Measurements from ENCODE around the gene SERP1. TPM values are rescaled to one million over a fixed set of nuclear protein-coding genes. Genes with fewer than 3 reads are reported as not detected.

SERP1 gene
- polyA plus RNA-seq: 100 to 1,000 TPM; 142 to 187 (median 165) TPM

DNA sequence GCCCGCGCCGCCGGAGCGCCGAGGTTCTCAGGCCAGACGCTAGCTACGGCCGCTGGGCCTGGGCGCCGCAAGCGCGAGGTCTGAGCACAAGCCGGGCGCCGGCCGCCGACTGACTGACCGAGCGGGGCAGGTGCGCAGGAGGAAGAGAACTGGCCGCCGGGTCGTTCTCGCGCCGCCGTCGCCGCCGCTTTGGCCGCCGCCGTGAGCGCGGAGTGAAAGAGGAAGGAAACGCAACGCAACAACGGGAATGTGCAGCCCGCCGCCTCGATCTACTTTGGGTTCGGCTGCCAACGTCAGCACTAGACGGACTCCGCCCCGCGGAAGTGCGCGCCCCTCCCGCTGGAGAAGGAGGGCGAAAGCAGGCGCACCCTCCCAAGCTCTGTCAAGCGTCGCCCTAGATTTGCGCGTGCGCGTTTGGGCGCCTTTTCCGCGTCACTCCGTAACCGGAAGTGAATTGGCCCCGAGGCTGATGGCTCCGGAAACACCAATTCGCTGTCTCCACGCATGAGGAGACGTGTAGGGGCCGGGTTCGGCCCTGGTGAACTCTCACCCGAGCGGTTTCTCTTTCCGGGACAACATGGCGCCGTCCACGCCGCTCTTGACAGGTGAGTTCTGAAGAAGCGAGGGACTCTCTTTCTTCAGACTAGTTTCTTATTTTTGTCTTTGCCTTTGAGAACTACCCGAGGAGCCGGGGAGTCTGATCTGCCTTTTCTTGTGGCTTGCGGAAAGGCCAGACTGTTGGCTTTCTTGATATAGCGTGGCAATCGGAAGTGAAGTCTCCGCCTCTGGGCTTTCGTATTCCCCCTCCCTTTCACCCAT lies at the start of gene SERP1, which contains the start of gene EIF2A:
Gene SERP1 (minus strand): TSS at position 271 of the 819 bp plus-strand sequence. CDS start 361 bp downstream, outside the sequence.
Gene EIF2A (plus strand): TSS at position 562 of the 819 bp plus-strand sequence. CDS start 16 bp downstream, at position 578.
- Mint-ChIP-seq H3K36me3 (peaks cover 3 to 4% (median 4%) of the 10 kb centered on the region in 3 donors), H3K27me3 (ENCODE audit: low read depth in 3 of 3) (peaks cover 4 to 16% (median 11%) of the 10 kb centered on the region in 3 donors), H3K4me3 (peak within 1 kb of the TSS; percentile 92 to 98 (median 97))

DNA sequence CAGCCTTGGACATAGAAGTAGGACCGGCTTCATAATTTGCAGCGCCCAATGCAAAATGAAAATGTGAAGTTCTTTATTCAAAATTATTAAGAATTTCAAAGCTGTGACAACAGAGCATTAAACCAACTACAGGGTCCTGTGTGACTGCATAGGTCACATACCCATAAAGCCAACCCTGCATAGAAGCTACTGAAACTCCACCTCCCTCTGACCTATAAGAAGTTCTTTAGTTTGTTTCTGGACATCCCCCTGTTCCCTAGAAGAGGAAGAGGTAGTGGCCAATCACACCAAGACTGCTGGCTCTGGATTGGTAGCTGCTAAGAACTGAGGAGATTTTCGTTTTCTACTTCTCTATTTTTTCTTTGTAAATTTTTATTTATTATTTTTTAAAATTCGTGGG lies 47.9 kb upstream of the SERP1 start:
- Mint-ChIP-seq H3K36me3 (no peaks in the 10 kb centered on the region), H3K27ac (no peak overlapping the region), H3K9me3 (no peaks in the 10 kb centered on the region), H3K4me1 (peaks cover 0 to 4% of the 10 kb centered on the region in 2 donors), H3K27me3 (ENCODE audit: low read depth in 3 of 3) (no peaks in the 10 kb centered on the region), H3K4me3 (no peak overlapping the region)
- no peak for DNase-seq

More for the DNA sequence above, at the start of gene SERP1, which contains the start of gene EIF2A:
- peaks cover 46 to 84% of the 10 kb centered on the region in 2 donors for H3K4me1 Mint-ChIP-seq
- H3K27ac Mint-ChIP-seq: peak within 1 kb of the TSS; percentile 96 to 99 (median 98)
- H3K9me3 Mint-ChIP-seq: no peaks in the 10 kb centered on the region
- peak; percentile 99 to 100 (median 99) for DNase-seq

DNA sequence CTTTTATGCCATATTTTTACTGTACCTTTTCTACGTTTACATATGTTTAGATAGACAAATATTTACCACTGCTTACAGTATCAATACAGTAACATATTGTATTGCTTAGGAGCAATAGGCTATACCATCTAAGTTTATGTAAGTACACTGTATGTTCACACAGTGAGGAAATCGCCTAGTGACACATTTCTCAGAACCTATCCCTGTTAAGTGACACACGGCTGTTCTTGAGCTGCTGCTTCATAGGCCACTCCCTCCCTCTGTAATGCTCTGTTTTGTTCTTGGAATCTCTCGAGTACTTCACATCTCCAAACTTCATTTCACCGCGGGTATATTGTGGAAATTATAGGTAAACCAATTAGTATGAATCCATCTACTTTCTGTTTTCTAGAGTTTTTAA lies 43.5 kb upstream of the SERP1 start:
- Mint-ChIP-seq H3K27me3 (ENCODE audit: low read depth in 3 of 3) (no peaks in the 10 kb centered on the region), H3K4me3 (no peak overlapping the region), H3K9me3 (no peaks in the 10 kb centered on the region), H3K4me1 (peaks cover 0 to 7% of the 10 kb centered on the region in 2 donors), H3K27ac (peak overlapping the region in 4 of 6 donors; percentile 36 to 60 (median 42)), H3K36me3 (peaks cover 7 to 8% (median 8%) of the 10 kb centered on the region in 3 donors)
- DNase-seq: no peak

DNA sequence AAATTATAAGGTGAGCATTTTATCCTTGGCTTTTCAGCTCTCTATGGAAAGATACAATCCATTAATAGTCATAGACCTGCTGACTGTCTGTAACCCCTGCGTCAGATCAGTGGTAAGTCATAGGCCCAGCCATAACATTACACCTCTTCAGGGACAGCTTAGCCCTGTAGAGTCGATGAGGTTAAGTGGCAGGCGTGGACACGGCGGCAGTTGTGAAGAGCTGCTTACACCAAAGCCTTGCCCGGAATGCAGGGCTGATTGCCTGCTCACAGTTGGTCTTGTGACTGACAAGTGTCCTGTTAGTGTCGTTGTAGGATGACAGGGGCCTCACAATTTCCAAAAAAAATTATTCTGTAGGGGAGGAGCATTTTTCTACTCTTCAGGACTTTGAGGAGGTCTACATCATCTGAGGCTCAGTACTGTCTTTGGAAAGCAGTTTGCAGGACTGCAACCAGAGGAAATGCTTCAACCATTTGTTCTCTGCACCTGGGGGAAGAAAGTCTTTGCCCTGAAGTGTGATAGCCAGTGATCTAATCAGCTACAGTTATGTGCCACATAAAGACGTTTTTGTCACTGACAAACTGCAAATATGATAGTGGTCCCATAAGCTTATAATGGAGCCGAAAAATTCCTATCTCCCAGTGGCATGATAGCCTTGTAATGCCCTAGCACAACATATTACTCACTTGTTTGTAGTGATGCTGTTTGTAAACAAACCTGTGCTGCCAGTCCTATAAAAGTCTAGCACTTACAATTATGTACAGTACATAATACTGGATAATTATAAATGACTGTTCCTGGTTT lies 41.9 kb upstream of the SERP1 start:
- no peak overlapping the region for H3K4me3 Mint-ChIP-seq
- peaks cover 8 to 13% (median 9%) of the 10 kb centered on the region in 3 donors for H3K36me3 Mint-ChIP-seq
- H3K27ac Mint-ChIP-seq: peak overlapping the region; percentile 23 to 78 (median 48)
- no peak for DNase-seq
- no peaks in the 10 kb centered on the region for H3K27me3 Mint-ChIP-seq (ENCODE audit: low read depth in 3 of 3)
- peaks cover 0 to 7% of the 10 kb centered on the region in 2 donors for H3K4me1 Mint-ChIP-seq
- no peaks in the 10 kb centered on the region for H3K9me3 Mint-ChIP-seq

DNA sequence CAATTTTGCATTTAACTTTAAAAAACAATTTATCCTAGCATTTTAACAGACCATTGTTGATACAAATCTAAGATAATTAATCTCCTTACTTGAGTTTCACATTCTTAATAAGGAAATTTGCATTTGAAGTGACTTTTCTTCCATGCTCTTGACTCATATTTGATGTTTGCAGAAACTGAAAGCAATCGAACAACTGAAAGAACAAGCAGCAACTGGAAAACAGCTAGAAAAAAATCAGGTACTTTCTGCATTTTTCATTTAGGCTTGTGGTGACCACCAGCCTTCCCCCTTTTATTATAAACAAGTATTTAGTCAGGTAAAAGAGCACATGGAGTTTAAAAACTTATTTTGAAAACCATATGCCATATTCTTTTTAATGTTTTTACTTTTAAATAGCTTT lies 36.7 kb upstream of the SERP1 start:
- Mint-ChIP-seq H3K27me3 (ENCODE audit: low read depth in 3 of 3) (no peaks in the 10 kb centered on the region), H3K4me3 (no peak overlapping the region), H3K27ac (no peak overlapping the region), H3K4me1 (peaks cover 0 to 1% of the 10 kb centered on the region in 2 donors), H3K36me3 (peaks cover 13 to 27% (median 20%) of the 10 kb centered on the region in 3 donors), H3K9me3 (no peaks in the 10 kb centered on the region)
- no peak for DNase-seq

DNA sequence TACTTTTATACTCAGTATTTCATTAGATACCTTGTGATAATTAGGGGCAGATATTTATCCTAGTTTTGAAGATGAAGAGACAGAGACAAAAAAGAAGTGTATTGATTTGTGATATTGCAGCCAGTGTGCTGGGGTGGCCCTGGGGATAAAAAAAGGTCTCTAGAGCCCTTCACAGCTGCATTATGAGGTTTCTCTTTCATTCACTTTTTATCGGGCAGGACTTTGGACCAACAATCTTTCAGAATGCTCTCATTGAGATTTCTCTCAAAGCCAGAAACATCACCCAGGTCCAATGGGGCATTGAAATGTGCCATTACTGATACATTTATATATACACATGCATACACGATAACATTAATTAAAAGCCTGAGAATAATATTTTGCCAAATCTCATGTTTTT lies 36.3 kb upstream of the SERP1 start:
- H3K27me3 Mint-ChIP-seq (ENCODE audit: low read depth in 3 of 3): no peaks in the 10 kb centered on the region
- no peak overlapping the region for H3K4me3 Mint-ChIP-seq
- no peaks in the 10 kb centered on the region for H3K9me3 Mint-ChIP-seq
- H3K27ac Mint-ChIP-seq: peak overlapping the region in 2 of 6 donors; percentile 39 to 49
- DNase-seq: no peak
- H3K4me1 Mint-ChIP-seq: peaks cover 0 to 5% of the 10 kb centered on the region in 2 donors
- peaks cover 13 to 30% (median 20%) of the 10 kb centered on the region in 3 donors for H3K36me3 Mint-ChIP-seq

DNA sequence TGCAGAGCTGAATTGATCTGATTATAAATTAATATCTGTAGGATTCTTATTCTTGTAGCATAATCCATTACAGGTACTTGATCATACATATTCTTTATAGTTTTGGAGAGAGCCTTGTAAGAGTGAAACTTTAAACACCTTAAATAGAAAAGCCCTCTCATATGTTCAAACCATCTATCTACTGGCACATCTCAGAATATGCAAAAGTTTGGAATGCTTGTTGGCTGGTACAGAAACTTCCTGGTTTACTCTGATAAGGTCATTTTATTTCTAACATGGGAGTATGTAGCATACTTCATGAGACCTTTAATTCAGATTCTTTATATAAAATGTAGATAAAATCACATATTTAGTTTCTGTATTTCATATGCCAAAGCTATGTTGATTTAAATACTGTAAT lies 34.9 kb upstream of the SERP1 start:
- DNase-seq: no peak
- no peak overlapping the region for H3K4me3 Mint-ChIP-seq
- H3K4me1 Mint-ChIP-seq: peaks cover 2 to 6% of the 10 kb centered on the region in 2 donors
- no peak overlapping the region for H3K27ac Mint-ChIP-seq
- no peaks in the 10 kb centered on the region for H3K27me3 Mint-ChIP-seq (ENCODE audit: low read depth in 3 of 3)
- peaks cover 13 to 43% (median 20%) of the 10 kb centered on the region in 3 donors for H3K36me3 Mint-ChIP-seq
- H3K9me3 Mint-ChIP-seq: no peaks in the 10 kb centered on the region

DNA sequence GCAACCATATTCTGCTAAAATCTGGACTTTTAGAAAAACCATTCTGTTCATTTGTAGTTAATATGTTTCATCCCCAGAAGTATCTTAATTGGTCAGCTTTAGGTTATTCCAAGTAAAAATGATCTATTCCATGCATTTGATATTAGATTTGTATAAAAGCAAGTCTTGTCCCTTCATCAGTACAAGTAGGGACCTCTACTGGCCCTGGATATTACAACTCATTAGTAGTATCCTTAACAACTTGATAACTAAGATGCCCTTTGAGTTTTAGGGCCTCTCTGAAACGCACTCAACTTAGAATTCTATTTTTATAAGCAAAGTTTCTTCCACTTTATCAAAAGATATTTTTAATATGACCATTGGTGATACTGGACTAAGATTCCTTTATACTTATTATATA lies 31.6 kb upstream of the SERP1 start:
- Mint-ChIP-seq H3K4me1 (peaks cover 4 to 11% of the 10 kb centered on the region in 2 donors), H3K9me3 (no peaks in the 10 kb centered on the region), H3K27me3 (ENCODE audit: low read depth in 3 of 3) (no peaks in the 10 kb centered on the region), H3K27ac (peak overlapping the region in 3 of 6 donors; percentile 12 to 59 (median 23)), H3K4me3 (no peak overlapping the region), H3K36me3 (peaks cover 8 to 33% (median 12%) of the 10 kb centered on the region in 3 donors)
- DNase-seq: no peak

DNA sequence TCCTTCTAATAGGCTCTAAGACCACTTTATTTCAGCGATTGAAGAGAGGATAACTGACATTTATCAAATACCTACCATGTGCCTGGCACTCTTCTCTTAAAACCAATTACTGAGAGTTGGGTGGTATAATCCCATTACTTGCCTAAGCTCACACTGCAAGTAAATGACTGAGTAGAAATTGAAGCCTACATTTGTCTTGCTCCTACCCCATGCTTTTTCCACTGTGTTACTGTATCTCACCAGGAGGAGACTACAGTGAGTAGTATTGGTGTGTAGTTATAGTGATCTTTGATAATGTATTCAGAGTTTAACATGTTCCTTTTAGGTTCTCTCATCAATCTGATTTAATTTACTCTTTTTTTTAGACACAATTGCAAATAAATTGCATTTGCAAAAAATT lies 21.0 kb upstream of the SERP1 start:
- peaks cover 25 to 42% (median 36%) of the 10 kb centered on the region in 3 donors for H3K36me3 Mint-ChIP-seq
- H3K4me1 Mint-ChIP-seq: no peaks in the 10 kb centered on the region
- H3K27ac Mint-ChIP-seq: peak overlapping the region in 1 of 6 donors; percentile 23
- no peak for DNase-seq
- H3K27me3 Mint-ChIP-seq (ENCODE audit: low read depth in 3 of 3): peaks cover 0 to 6% (median 3%) of the 10 kb centered on the region in 3 donors
- no peak overlapping the region for H3K4me3 Mint-ChIP-seq
- H3K9me3 Mint-ChIP-seq: no peaks in the 10 kb centered on the region

DNA sequence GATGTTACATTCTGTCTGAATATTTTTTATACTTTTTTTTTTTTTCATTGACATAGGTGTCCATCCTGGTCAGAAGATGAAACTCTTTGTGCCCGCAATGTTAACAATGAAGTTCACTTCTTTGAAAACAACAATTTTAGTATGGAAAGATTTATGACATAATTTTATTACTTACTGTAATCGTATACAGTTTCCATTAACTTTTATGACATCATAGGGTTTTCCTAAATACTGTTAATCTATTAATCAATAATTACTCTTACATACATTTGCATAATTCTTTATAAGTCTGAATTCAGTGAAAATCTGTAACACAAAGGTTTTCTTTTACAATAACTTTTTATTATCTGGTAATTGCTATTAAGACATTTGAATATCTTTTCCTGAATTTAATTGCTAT lies 17.9 kb upstream of the SERP1 start:
- no peak for DNase-seq
- Mint-ChIP-seq H3K27ac (no peak overlapping the region), H3K27me3 (ENCODE audit: low read depth in 3 of 3) (no peaks in the 10 kb centered on the region), H3K36me3 (peaks cover 13 to 28% (median 22%) of the 10 kb centered on the region in 3 donors), H3K4me3 (no peak overlapping the region), H3K9me3 (no peaks in the 10 kb centered on the region), H3K4me1 (peaks cover 0 to 10% of the 10 kb centered on the region in 2 donors)

DNA sequence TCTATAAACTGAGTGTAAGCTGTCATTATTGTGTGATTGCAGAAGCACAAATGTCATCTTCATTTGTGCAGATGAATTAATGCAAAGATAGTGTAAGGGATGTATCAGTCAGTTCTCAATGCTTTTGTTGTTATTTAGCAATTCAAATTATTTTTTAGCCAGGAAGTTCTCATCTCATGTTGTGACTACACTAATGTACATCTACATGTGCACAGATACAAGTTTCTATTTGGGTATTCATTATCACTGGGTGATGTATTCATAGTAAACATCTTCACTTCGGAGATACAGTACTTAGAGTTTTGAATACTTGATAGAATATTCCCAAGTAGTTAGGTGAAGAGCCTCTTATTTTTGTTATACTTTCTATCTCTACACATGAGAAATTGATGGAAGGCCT lies 11.4 kb upstream of the SERP1 start:
- H3K36me3 Mint-ChIP-seq: peaks cover 7 to 29% (median 11%) of the 10 kb centered on the region in 3 donors
- H3K27ac Mint-ChIP-seq: no peak overlapping the region

DNA sequence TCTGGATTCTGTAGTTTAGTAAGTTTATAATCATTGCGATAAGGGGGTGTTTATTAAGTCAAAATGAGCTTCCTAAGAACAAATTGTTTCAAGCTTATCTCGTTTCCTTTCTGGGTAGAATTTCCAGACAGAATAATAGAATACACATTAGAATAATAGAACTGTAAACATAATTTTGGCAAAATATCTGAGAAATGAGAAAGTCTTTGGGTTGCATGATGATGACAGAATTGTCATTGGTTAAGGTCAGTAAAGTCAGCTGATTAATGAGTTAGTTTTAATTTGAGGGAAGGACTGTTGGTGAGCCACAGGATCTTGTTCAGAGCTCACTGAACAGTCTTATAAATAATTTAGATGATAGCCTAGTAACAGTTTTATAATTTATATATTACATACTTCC lies 10.5 kb upstream of the SERP1 start:
- Mint-ChIP-seq H3K36me3 (peaks cover 7 to 32% (median 13%) of the 10 kb centered on the region in 3 donors), H3K27ac (peak overlapping the region in 4 of 6 donors; percentile 2 to 61 (median 26)), H3K4me3 (no peak overlapping the region), H3K4me1 (peaks cover 9 to 51% of the 10 kb centered on the region in 2 donors), H3K9me3 (no peaks in the 10 kb centered on the region), H3K27me3 (ENCODE audit: low read depth in 3 of 3) (no peaks in the 10 kb centered on the region)
- no peak for DNase-seq

More for the DNA sequence above, 11.4 kb upstream of the SERP1 start:
- no peaks in the 10 kb centered on the region for H3K27me3 Mint-ChIP-seq (ENCODE audit: low read depth in 3 of 3)
- no peak for DNase-seq
- H3K4me1 Mint-ChIP-seq: peaks cover 9 to 48% of the 10 kb centered on the region in 2 donors
- H3K4me3 Mint-ChIP-seq: no peak overlapping the region
- H3K9me3 Mint-ChIP-seq: no peaks in the 10 kb centered on the region

DNA sequence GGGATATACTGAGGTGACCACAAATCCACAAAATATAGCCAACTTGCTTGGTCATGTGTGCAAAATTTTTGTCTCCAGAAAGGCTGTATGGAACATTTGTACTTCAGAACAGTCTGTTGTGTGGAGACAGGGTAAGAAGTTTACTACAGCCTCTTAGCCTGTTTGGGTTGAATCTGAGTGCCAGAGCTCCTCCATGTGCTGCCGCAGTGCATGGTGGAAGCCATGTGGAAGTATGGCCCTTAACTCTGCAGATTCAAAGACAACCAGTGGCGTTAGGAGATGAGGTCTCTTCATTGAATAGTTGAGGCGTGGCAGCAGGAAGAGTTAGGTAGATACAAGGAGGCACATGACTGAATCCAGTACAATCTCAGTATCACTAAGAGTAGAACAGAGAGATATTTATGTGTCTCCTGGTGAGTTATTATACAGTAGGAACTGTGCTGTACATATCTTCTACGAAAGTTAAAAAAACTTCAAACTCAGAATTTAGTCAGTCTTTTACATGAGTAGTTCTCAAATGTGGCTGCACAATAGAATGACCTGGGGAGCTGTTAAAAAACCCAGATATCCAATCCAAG lies 9.7 kb upstream of the SERP1 start:
- Mint-ChIP-seq H3K36me3 (peaks cover 9 to 32% (median 15%) of the 10 kb centered on the region in 3 donors), H3K27me3 (ENCODE audit: low read depth in 3 of 3) (no peaks in the 10 kb centered on the region), H3K9me3 (no peaks in the 10 kb centered on the region), H3K27ac (peak overlapping the region in 2 of 6 donors; percentile 6 to 34), H3K4me3 (no peak overlapping the region), H3K4me1 (peaks cover 11 to 55% of the 10 kb centered on the region in 2 donors)
- no peak for DNase-seq

Data from immature natural killer cell (primary cell).